ENCODE measurements around the gene PCMT1. TPM values are rescaled to one million over a fixed set of nuclear protein-coding genes. Genes with fewer than 3 reads are reported as not detected.

The PCMT1 gene
- polyA plus RNA-seq (2012; ENCODE audit: missing spikeins), result 61.4 TPM

DNA sequence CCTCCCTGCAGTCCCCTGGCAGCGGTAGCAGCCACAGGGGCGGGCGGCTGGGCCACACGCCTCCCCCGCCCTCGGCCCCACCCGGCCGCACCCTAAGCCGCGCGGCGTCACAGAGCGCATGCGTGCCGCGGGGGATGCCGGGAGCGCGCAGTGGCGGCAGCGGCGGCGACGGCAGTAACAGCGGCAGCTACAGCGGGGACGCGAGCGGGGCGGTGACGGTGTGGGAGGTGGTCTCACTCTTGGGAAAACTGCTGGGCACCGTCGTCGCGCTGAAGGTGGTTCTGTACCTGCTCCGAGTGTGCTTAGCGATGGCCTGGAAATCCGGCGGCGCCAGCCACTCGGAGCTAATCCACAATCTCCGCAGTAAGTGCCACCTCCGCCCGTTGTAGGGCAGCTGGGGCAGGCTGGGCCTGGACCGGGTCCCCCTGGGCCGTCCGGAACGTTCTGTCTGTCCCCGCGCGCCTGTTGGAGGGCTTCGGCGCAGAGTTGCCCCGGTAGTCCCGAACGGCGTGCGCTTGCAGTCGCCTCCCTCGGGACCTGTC, at the start of gene PCMT1:
TSS of gene PCMT1 (plus strand) at position 148 of the 542 bp plus-strand sequence. CDS start at position 309, 161 bp downstream.
- DNase-seq (ENCODE audit: insufficient read length), result peak; percentile 81
- FAIRE-seq, result peak; percentile 99
- TF ChIP-seq POLR2AphosphoS5 (IDR thresholded peaks at IDR 0.05; ENCODE audit: low read depth, low read length), result peak; percentile 63; the same call in 1 of the 2 replicates
- peak; percentile 79 for TF ChIP-seq POLR2A (IDR thresholded peaks at IDR 0.05; ENCODE audit: low read depth, low read length)
- no peak for TF ChIP-seq TAF1 (IDR thresholded peaks at IDR 0.05; ENCODE audit: borderline replicate concordance, low read depth, low read length)

DNA sequence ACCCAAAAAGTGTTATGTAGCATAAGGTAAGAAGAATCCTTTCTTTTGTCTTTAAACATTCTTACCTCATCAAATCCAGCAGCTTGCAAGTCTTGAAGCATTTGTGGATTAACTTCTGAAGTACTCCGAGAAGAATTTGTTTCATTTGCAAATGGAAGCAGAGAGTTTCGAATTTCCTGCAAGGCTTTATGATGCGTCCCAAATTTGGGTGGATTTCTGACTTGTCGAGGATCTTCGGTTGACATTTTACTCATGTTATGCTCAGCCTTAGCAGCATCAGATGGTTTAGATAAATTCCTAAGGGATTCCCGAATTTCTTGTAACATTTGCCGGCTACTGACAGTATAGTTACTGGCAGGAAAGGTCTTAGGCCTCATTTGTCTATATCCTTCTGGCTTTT, 47.8 kb upstream of the PCMT1 start:
- DNase-seq (ENCODE audit: insufficient read length) (no peak), FAIRE-seq (no peak)
- no peak for TF ChIP-seq POLR2A (IDR thresholded peaks at IDR 0.05; ENCODE audit: low read depth, low read length)
- no peak for TF ChIP-seq POLR2AphosphoS5 (IDR thresholded peaks at IDR 0.05; ENCODE audit: low read depth, low read length)
- TF ChIP-seq TAF1 (IDR thresholded peaks at IDR 0.05; ENCODE audit: borderline replicate concordance, low read depth, low read length), result no peak

DNA sequence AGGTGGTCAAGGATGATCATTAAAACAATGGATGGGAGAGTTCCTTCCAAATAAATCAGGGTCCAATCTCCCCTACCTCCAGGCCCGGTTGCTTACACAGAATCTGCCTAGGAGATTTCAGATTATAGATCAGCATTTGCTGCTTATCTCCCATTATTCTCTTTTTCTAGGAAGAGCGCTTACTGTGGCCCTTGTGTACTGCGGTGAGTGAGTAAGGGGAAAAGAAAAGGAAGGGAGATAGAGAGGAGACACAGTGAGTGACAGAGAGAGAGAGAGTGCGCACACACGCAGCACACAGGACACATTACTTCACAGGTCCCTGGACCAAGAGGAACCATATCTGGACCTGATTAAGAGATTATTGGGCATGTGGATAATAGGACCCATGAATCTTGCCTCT, 37.8 kb upstream of the PCMT1 start:
- FAIRE-seq, result no peak
- no peak for DNase-seq (ENCODE audit: insufficient read length)
- TF ChIP-seq POLR2AphosphoS5 (IDR thresholded peaks at IDR 0.05; ENCODE audit: low read depth, low read length), result no peak
- TF ChIP-seq POLR2A (IDR thresholded peaks at IDR 0.05; ENCODE audit: low read depth, low read length), result no peak
- TF ChIP-seq TAF1 (IDR thresholded peaks at IDR 0.05; ENCODE audit: borderline replicate concordance, low read depth, low read length), result no peak

DNA sequence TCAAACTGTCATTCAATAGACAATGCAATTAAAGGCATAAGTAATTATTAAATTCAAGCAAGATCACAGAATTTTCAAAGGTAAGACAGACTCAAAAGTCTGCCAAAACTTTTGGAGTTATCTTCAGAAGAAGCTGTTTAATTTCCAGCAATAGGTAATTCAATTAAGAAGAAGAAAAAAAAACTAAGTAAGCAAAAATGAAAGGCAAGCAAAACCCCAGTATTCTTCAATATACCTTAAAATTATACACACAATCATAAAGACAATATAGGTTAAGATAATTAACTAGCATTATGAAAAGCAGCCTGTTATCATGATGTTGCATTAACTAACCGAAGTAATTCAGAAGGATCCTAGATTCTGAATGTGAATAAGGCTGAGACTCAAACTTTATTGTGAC, 35.1 kb upstream of the PCMT1 start:
- DNase-seq (ENCODE audit: insufficient read length) (no peak), FAIRE-seq (no peak)
- no peak for TF ChIP-seq POLR2A (IDR thresholded peaks at IDR 0.05; ENCODE audit: low read depth, low read length)
- TF ChIP-seq POLR2AphosphoS5 (IDR thresholded peaks at IDR 0.05; ENCODE audit: low read depth, low read length), result no peak
- TF ChIP-seq TAF1 (IDR thresholded peaks at IDR 0.05; ENCODE audit: borderline replicate concordance, low read depth, low read length), result no peak

DNA sequence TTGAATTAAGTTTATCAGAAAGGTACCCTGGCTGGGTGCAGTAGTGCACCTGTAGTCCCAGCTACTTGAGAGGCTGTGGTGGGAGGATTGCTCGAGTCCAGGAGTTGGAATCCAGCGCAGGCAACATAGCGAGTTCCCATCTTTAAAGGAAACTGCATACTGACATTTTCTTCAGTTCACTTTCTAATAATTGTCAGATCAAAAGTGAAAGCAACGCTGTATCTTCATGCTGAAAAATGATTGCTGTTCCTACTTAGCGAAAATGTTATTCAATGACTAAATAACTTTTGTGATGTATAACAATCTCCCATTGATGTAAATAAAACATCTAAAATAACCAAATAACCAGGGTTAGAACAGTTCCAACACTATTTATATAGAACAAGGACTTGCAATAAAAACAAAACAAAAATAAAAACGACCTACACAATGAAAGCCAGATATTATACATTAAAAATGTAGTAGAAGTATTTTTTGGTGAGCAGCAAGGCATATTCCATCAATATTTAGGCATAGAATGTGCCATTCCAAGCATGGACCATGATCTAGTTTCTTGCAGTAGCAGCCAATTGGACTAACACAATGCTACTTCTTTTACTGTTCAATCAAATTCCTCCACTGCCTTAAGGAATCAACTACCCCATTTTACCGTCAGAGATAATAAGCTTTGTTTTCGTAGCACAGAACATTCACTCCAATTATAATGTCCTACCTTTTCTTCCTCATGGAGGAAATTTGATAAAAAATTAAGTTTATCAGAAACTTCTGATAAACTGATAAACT, 33.2 kb upstream of the PCMT1 start:
- DNase-seq (ENCODE audit: insufficient read length) (no peak), FAIRE-seq (no peak)
- no peak for TF ChIP-seq POLR2AphosphoS5 (IDR thresholded peaks at IDR 0.05; ENCODE audit: low read depth, low read length)
- TF ChIP-seq POLR2A (IDR thresholded peaks at IDR 0.05; ENCODE audit: low read depth, low read length), result no peak
- no peak for TF ChIP-seq TAF1 (IDR thresholded peaks at IDR 0.05; ENCODE audit: borderline replicate concordance, low read depth, low read length)

DNA sequence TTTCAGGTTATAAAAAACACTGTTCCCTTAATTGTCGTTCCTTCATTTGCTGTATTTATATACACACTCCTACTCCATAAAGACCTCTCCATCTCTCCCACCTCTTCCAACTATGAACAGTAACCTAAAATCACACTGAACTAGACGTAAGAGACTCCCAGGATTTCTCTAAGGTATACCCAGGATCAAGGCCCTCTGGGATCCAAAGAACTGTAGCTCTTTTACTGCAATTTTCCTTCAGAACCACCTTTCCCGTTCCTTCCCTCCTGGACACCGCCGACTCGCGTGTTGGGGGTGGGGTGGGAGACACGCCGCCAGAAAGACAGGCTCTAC, 32.3 kb upstream of the PCMT1 start:
- peak; percentile 17 for FAIRE-seq
- no peak for TF ChIP-seq POLR2AphosphoS5 (IDR thresholded peaks at IDR 0.05; ENCODE audit: low read depth, low read length)
- TF ChIP-seq TAF1 (IDR thresholded peaks at IDR 0.05; ENCODE audit: borderline replicate concordance, low read depth, low read length), result no peak
- no peak for TF ChIP-seq POLR2A (IDR thresholded peaks at IDR 0.05; ENCODE audit: low read depth, low read length)
- no peak for DNase-seq (ENCODE audit: insufficient read length)

DNA sequence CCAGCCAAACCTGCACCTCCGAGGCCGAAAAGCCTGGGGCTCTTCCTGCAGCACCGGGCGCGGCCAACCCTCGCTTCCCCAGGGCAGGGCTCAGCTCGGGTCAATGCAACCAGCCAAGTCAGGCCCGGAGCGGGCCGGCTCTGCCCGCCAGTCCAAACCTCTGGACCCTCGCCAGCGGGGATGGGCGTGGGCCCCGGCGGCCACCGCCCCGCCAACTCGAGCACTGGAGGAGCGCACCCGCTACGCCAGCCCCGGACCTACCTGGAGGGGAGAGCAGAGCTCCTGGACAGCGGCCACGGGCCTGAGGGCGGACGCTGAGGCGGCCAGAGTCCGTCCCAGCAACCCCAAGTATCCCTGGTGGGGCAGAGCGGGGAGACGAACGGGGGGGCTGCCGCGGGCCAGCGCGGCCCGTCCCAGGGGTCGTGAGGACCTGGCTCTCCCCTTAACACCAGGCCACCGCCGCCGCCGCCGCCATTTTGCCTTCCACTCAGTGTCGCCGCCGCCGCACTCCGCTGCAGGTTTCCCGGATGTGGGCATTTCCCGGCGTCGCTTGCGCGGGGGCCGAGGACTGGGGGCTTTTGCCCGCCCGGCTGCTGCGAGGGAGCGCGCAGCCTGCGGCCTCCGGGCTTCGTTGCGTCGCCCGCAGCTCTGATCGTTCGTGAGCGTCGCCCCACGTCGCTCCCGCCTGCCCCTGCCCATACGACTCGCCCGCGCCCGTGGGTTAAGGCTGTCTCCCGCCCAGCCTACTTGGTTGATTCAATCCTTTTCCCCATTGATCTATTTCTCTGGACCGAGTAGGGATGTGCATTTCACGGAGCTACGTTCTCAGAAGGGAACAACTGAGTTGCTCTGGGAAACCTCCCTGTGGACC, 31.7 kb upstream of the PCMT1 start, which contains the start of gene LATS1:
TSS of gene LATS1 (minus strand) at position 514 of the 871 bp plus-strand sequence. CDS start 15,975 bp downstream, outside the sequence.
- TF ChIP-seq TAF1 (IDR thresholded peaks at IDR 0.05; ENCODE audit: borderline replicate concordance, low read depth, low read length) (peak; percentile 90), POLR2A (IDR thresholded peaks at IDR 0.05; ENCODE audit: low read depth, low read length) (peak; percentile 99), POLR2AphosphoS5 (IDR thresholded peaks at IDR 0.05; ENCODE audit: low read depth, low read length) (peak; percentile 94)
- DNase-seq (ENCODE audit: insufficient read length), result peak; percentile 82
- peak; percentile 87 for FAIRE-seq

DNA sequence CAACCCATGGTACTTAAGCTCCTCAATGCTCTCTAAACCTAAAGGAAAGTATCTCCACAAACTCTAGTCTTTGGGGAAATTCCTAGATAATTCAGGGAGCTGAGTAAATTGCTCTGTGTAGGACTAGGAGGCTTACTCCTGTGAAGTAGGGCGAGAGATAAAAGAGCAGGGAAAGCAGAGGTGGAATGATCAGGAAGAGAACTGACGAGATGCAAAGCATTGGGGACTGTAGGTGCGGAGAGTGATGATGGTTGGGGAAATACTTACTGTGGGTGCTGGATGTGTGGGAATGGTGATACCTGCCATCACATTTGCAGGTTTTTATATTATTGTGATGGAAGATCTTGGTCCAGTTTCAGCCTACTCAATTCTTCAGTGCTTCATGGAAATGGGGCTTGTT, 30.0 kb upstream of the PCMT1 start:
- FAIRE-seq, result no peak

DNA sequence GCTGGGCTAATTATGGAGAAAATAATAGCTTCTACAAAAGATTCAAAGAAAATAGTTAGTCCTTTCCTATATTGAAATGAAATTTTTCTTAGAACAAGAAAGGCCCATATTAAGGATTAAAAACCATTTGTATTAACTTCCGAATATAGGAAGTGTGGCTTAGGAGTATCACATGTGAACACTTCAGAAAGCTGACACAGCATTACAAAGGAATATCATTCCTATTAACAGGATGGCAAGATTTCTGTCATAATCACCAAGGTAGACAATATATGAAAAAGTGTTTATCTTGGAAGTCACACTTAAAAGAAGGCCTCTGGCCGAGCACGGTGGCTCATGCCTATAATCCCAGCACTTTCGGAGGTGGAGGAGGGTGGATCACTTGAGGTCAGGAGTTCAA, 26.3 kb upstream of the PCMT1 start:
- TF ChIP-seq TAF1 (IDR thresholded peaks at IDR 0.05; ENCODE audit: borderline replicate concordance, low read depth, low read length), result no peak
- no peak for TF ChIP-seq POLR2AphosphoS5 (IDR thresholded peaks at IDR 0.05; ENCODE audit: low read depth, low read length)
- no peak for TF ChIP-seq POLR2A (IDR thresholded peaks at IDR 0.05; ENCODE audit: low read depth, low read length)
- FAIRE-seq, result no peak
- no peak for DNase-seq (ENCODE audit: insufficient read length)

More for the DNA sequence above, 30.0 kb upstream of the PCMT1 start:
- TF ChIP-seq POLR2AphosphoS5 (IDR thresholded peaks at IDR 0.05; ENCODE audit: low read depth, low read length) (no peak), TAF1 (IDR thresholded peaks at IDR 0.05; ENCODE audit: borderline replicate concordance, low read depth, low read length) (no peak), POLR2A (IDR thresholded peaks at IDR 0.05; ENCODE audit: low read depth, low read length) (no peak)
- no peak for DNase-seq (ENCODE audit: insufficient read length)

DNA sequence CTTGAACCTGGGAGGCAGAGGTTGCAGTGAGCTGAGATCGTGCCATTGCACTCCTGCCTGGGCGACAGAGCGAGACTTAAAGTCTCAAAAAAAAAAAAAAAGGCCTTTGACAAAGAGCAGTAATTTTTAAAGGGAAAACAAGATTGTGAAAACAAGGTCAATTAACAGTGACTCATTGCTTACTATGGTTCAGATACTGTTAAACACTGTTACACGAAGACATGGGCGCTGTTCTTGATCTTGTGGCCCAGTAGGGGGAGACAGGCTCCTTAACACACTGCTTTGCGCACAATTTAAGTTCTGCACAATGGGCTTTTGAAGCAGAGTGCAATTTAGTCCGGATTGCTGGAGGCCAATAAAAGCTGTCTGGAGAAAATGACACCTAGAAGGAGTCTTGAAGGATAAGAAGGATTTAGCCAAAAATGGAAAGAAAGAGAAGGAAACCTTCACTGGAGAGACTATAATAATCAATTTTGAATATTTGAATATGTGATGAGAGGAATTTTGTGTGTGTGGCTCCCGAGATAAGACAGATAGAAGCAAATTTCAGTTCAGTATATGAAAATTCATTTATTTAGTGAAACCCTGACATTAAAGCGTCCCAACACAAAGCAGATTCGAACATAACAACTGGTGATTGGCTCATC, 25.6 kb upstream of the PCMT1 start:
- TF ChIP-seq POLR2A (IDR thresholded peaks at IDR 0.05; ENCODE audit: low read depth, low read length) (no peak), TAF1 (IDR thresholded peaks at IDR 0.05; ENCODE audit: borderline replicate concordance, low read depth, low read length) (no peak), POLR2AphosphoS5 (IDR thresholded peaks at IDR 0.05; ENCODE audit: low read depth, low read length) (no peak)
- DNase-seq (ENCODE audit: insufficient read length) (no peak), FAIRE-seq (peak; percentile 54)

DNA sequence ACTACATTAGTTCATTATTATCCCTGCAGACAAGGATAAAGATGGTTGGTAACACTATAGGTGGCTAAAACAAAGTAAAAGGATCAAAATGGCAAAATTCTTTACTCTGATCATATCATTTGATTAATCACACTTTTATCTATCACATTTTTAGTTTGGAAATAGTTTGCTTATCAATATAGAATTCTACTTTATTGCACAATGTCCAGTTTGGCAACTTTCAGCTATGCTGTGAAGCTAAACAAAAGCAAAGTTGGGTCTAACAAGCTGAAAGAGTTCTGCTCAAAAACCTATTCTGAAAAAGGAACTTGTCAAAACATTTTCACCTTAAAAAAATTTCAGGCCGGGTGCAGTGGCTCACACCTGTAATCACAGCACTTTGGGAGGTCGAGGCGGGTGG, 23.8 kb upstream of the PCMT1 start:
- TF ChIP-seq POLR2AphosphoS5 (IDR thresholded peaks at IDR 0.05; ENCODE audit: low read depth, low read length) (no peak), TAF1 (IDR thresholded peaks at IDR 0.05; ENCODE audit: borderline replicate concordance, low read depth, low read length) (no peak), POLR2A (IDR thresholded peaks at IDR 0.05; ENCODE audit: low read depth, low read length) (no peak)
- DNase-seq (ENCODE audit: insufficient read length), result no peak
- no peak for FAIRE-seq

Measured in GM12892 (cell line).